SK-N-SH treated with all-trans-retinoic acid at 6 μM for 48 hours (cell line): ENCODE data around the gene AHI1.

Experiments used
- ATAC-seq: fragments of 200-7000 bp; cut with Tn5 transposase; 3 replicates; pipeline ENCODE4 v1.9.1; 2020; ENCODE audit warnings: mild to moderate bottlenecking, moderate library complexity
- ARNTL ChIP-seq: fragments of 450-650 bp; formaldehyde crosslinking; IDR thresholded peaks from 2 replicates; pipeline ENCODE4 v1.5.0; 2020; ENCODE audit warnings: low read depth, mild to moderate bottlenecking, moderate library complexity, borderline replicate concordance
- BACH2 ChIP-seq: fragments of 250-450 bp; sonication (Bioruptor Pico); IDR thresholded peaks from 2 replicates; pipeline ENCODE4 v1.9.0; 2021; ENCODE audit warnings: mild to moderate bottlenecking, borderline replicate concordance
- CREB5 ChIP-seq: fragments of 250-450 bp; sonication (Bioruptor Pico); IDR thresholded peaks from 2 replicates; pipeline ENCODE4 v1.5.1; 2020; ENCODE audit warnings: low read depth, mild to moderate bottlenecking, moderate library complexity
- CSDC2 ChIP-seq: fragments of 250-450 bp; sonication (Bioruptor Pico); IDR thresholded peaks from 2 replicates; pipeline ENCODE4 v1.5.0; 2020; ENCODE audit warnings: mild to moderate bottlenecking, moderate library complexity
- CSRNP3 ChIP-seq: fragments of 250-450 bp; sonication (Bioruptor Pico); IDR thresholded peaks from 2 replicates; pipeline ENCODE4 v1.5.1; 2021; ENCODE audit warnings: mild to moderate bottlenecking, moderate library complexity
- ESRRG ChIP-seq: fragments of 250-450 bp; sonication (Bioruptor Pico); IDR thresholded peaks from 2 replicates; pipeline ENCODE4 v1.6.1; 2021; ENCODE audit warnings: mild to moderate bottlenecking
- ISL1 ChIP-seq: fragments of 250-450 bp; sonication (Bioruptor Pico); IDR thresholded peaks from 2 replicates; pipeline ENCODE4 v2.1.2; 2022; ENCODE audit warnings: mild to moderate bottlenecking, moderate library complexity
- OSR1 ChIP-seq: fragments of 250-450 bp; sonication (Bioruptor Pico); IDR thresholded peaks from 2 replicates; pipeline ENCODE4 v1.8.0; 2022; ENCODE audit warnings: moderate library complexity, mild to moderate bottlenecking, inconsistent platforms
- PATZ1 ChIP-seq: fragments of 250-450 bp; sonication (Bioruptor Pico); IDR thresholded peaks from 2 replicates; pipeline ENCODE4 v1.8.0; 2020; ENCODE audit warnings: mild to moderate bottlenecking, moderate library complexity, borderline replicate concordance
- POU6F1 ChIP-seq: fragments of 250-450 bp; sonication (Bioruptor Pico); IDR thresholded peaks from 2 replicates; pipeline ENCODE4 v1.8.0; 2021; ENCODE audit warnings: low read depth, mild to moderate bottlenecking, moderate library complexity, borderline replicate concordance
- PPARA ChIP-seq: fragments of 250-450 bp; sonication (Bioruptor Pico); IDR thresholded peaks from 2 replicates; pipeline ENCODE4 v1.5.0; 2020; ENCODE audit warnings: mild to moderate bottlenecking, borderline replicate concordance
- RARB ChIP-seq: fragments of 250-450 bp; sonication (Bioruptor Pico); IDR thresholded peaks from 2 replicates; pipeline ENCODE4 v1.8.0; 2021; ENCODE audit warnings: mild to moderate bottlenecking, moderate library complexity
- SNAI2 ChIP-seq: fragments of 250-450 bp; sonication (Bioruptor Pico); IDR thresholded peaks from 2 replicates; pipeline ENCODE4 v1.5.0; 2020; ENCODE audit warnings: mild to moderate bottlenecking, moderate library complexity
- TOX ChIP-seq: fragments of 250-450 bp; sonication (Bioruptor Pico); IDR thresholded peaks from 2 replicates; pipeline ENCODE4 v1.8.0; 2021; ENCODE audit warnings: mild to moderate bottlenecking, moderate library complexity, borderline replicate concordance
- TSHZ2 ChIP-seq: fragments of 250-450 bp; sonication (Bioruptor Pico); IDR thresholded peaks from 2 replicates; pipeline ENCODE4 v1.5.0; 2020; ENCODE audit warnings: mild to moderate bottlenecking, moderate library complexity
- ZC3H10 ChIP-seq: fragments of 250-450 bp; sonication (Bioruptor Pico); IDR thresholded peaks from 2 replicates; pipeline ENCODE4 v1.5.1; 2021; ENCODE audit warnings: mild to moderate bottlenecking, moderate library complexity
- ZFP3 ChIP-seq: fragments of 250-450 bp; sonication (Bioruptor Pico); IDR thresholded peaks from 2 replicates; pipeline ENCODE4 v1.5.0; 2020; ENCODE audit warnings: mild to moderate bottlenecking, moderate library complexity
- ZFP30 ChIP-seq: fragments of 450-650 bp; formaldehyde crosslinking; IDR thresholded peaks from 2 replicates; pipeline ENCODE4 v1.5.0; 2022; ENCODE audit warnings: mild to moderate bottlenecking, moderate library complexity
- ZNF565 ChIP-seq: fragments of 450-650 bp; formaldehyde crosslinking; conservative IDR thresholded peaks from 2 replicates; pipeline ENCODE4 v1.5.0; 2020; ENCODE audit warnings: low read depth, mild to moderate bottlenecking, moderate library complexity
- ZNF70 ChIP-seq: fragments of 450-650 bp; formaldehyde crosslinking; IDR thresholded peaks from 2 replicates; pipeline ENCODE4 v1.5.0; 2020; ENCODE audit warnings: mild to moderate bottlenecking, moderate library complexity
- ZNF8 ChIP-seq: fragments of 450-650 bp; formaldehyde crosslinking; IDR thresholded peaks from 2 replicates; pipeline ENCODE4 v1.5.0; 2020; ENCODE audit warnings: mild to moderate bottlenecking, moderate library complexity

Gene AHI1

GRCh38 chr6:135535989-135536414 lies 38.5 kb upstream of the AHI1 start:
- peak; percentile 66 for ATAC-seq
- TF ChIP-seq TOX (CRISPR knock-in tag) (no peak), ZFP3 (CRISPR knock-in tag) (no peak), ZNF70 (CRISPR knock-in tag) (no peak), CREB5 (CRISPR knock-in tag) (no peak), BACH2 (CRISPR knock-in tag) (no peak), OSR1 (CRISPR knock-in tag) (no peak), POU6F1 (CRISPR knock-in tag) (no peak), RARB (CRISPR knock-in tag) (no peak), PATZ1 (CRISPR knock-in tag) (no peak), PPARA (CRISPR knock-in tag) (no peak), CSRNP3 (no peak), ZC3H10 (CRISPR knock-in tag) (no peak), ESRRG (CRISPR knock-in tag) (no peak), ZNF565 (CRISPR knock-in tag) (no peak), CSDC2 (CRISPR knock-in tag) (no peak)

- peak; percentile 93 for TF ChIP-seq ISL1 (CRISPR knock-in tag)
- no peak for TF ChIP-seq ZFP30 (CRISPR knock-in tag)
- TF ChIP-seq TSHZ2 (CRISPR knock-in tag) = no peak
- no peak for TF ChIP-seq ZC3H10 (CRISPR knock-in tag)
- TF ChIP-seq CREB5 (CRISPR knock-in tag) = peak; percentile 46; the same call in 1 of the 2 replicates
- TF ChIP-seq RARB (CRISPR knock-in tag) = no peak
- no peak for TF ChIP-seq SNAI2 (CRISPR knock-in tag)
- TF ChIP-seq CSDC2 (CRISPR knock-in tag) = no peak
- no peak for TF ChIP-seq PATZ1 (CRISPR knock-in tag)
- TF ChIP-seq BACH2 (CRISPR knock-in tag) = no peak
- no peak for TF ChIP-seq ZNF565 (CRISPR knock-in tag)
- no peak for TF ChIP-seq POU6F1 (CRISPR knock-in tag)
- no peak for TF ChIP-seq ZNF8 (CRISPR knock-in tag)
- 0 out of 2 replicates have a peak, but pooled peaks have one; percentile 34 for TF ChIP-seq ZFP3 (CRISPR knock-in tag)
- TF ChIP-seq ARNTL (CRISPR knock-in tag) = no peak
- TF ChIP-seq, all 23 proteins: peak for 3
- ATAC-seq = no peak
Measured at GRCh38 chr6:135534773-135535380, 37.3 kb upstream of the AHI1 start.
